Testis (tissue), 3 donors: ENCODE data around the gene DNM1L. TPM values are rescaled to one million over a fixed set of nuclear protein-coding genes. Genes with fewer than 3 reads are reported as not detected.

Experiments used
- DNase-seq: peaks from one replicate; pipeline ENCODE4 v3.0.0-alpha.2; 2019
- H3K27ac ChIP-seq, 2 donors: fragments of 200-600 bp; sonication (generic); one replicate each; pipeline ENCODE4 v1.5.1; 2019
- H3K27me3 ChIP-seq: fragments of 200-600 bp; sonication (generic); one replicate; pipeline ENCODE4 v1.5.1; 2019
- H3K36me3 ChIP-seq: fragments of 200-600 bp; sonication (generic); one replicate; pipeline ENCODE4 v1.5.1; 2017; ENCODE audit warnings: low read depth; ENCODE audit errors: missing control alignments
- H3K4me1 ChIP-seq: fragments of 200-600 bp; sonication (generic); one replicate; pipeline ENCODE4 v1.5.1; 2019
- H3K4me3 ChIP-seq, 2 donors: fragments of 200-600 bp; sonication (generic); one replicate each; pipeline ENCODE4 v1.5.1; 2017 to 2019
- H3K9me3 ChIP-seq: fragments of 200-600 bp; sonication (generic); one replicate; pipeline ENCODE4 v1.5.1; 2017
- POLR2A ChIP-seq: fragments of 450-650 bp; IDR thresholded peaks from one replicate; pipeline ENCODE4 v1.6.1; 2017; ENCODE audit warnings: antibody characterized with exemption, mild to moderate bottlenecking, moderate library complexity
- WGBS, 2 donors: methylation state at CpG; one replicate each; pipeline ENCODE4 v1.1.5; 2018; 5-methylcytosine and 5-hydroxymethylcytosine counted together
- intact Hi-C: fragments of 100-400 bp; cut with DNase I; formaldehyde crosslinking; loops from one replicate; pipeline ENCODE4 v1.15.1; 2023; ENCODE audit warnings: low total_unique reads
- polyA plus RNA-seq: library from polyadenylated mRNA; stranded (reverse); fragments of 350-450 nt; fragmentation: Illumina TruSeq; extraction: RNeasy Lipid Tissue Mini Kit (QIAGEN cat#74804); gene quantifications from one replicate; pipeline ENCODE4 v1.2.3, GENCODE V29; 2014; ENCODE audit warnings: low read depth, low replicate concordance; ENCODE audit not compliant: insufficient read depth
- total RNA-seq, 2 donors: library from RNA; depleted of rRNA; stranded (reverse); fragments of >200 nt; gene quantifications; one replicate each; pipeline ENCODE4 v1.2.3, GENCODE V29; 2016
- TF ChIP-seq, protein P1 (sequence below), 3 experiments: fragments of 450-650 bp in 2 of 3; fragments of 200-600 bp in 1 of 3; sonication (generic) in 1 of 3; IDR thresholded peaks; one replicate each; pipeline ENCODE4 v1.5.1; 2016 to 2019; ENCODE audit warnings: antibody characterized with exemption in 3 of 3, mild to moderate bottlenecking in 2 of 3, moderate library complexity in 1 of 3

The DNM1L gene
- total and polyA plus RNA-seq, 3 donors from 2014 or later = 64.9 to 92.4 (median 75.5) TPM

DNA sequence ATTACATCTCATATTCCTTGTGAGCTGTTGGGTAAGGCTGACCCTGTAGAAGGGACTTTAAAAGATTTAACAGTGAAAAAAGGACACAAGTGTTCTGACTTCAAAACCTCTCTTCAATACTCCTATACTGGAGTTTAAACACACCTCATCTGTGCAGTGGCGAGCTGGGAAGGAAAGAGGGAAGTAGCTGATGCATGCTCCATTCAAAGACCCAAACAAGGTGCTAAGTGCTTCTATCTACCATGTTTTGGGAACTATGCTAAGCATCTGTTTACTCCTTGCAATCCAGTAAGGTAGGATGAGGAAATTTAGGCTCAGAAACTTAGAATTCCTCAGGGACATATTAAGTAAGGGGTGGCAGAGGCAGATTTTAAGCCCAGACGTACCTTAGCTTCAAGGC lies 16.4 kb upstream of the DNM1L start:
- Histone ChIP-seq H3K9me3 (no peaks in the 10 kb centered on the region), H3K4me1 (no peaks in the 10 kb centered on the region), H3K4me3 (no peak overlapping the region), H3K27me3 (no peaks in the 10 kb centered on the region), H3K36me3 (no peaks in the 10 kb centered on the region), H3K27ac (no peak overlapping the region)
- TF ChIP-seq, protein P1, sequence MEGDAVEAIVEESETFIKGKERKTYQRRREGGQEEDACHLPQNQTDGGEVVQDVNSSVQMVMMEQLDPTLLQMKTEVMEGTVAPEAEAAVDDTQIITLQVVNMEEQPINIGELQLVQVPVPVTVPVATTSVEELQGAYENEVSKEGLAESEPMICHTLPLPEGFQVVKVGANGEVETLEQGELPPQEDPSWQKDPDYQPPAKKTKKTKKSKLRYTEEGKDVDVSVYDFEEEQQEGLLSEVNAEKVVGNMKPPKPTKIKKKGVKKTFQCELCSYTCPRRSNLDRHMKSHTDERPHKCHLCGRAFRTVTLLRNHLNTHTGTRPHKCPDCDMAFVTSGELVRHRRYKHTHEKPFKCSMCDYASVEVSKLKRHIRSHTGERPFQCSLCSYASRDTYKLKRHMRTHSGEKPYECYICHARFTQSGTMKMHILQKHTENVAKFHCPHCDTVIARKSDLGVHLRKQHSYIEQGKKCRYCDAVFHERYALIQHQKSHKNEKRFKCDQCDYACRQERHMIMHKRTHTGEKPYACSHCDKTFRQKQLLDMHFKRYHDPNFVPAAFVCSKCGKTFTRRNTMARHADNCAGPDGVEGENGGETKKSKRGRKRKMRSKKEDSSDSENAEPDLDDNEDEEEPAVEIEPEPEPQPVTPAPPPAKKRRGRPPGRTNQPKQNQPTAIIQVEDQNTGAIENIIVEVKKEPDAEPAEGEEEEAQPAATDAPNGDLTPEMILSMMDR (IDR thresholded peaks at IDR 0.05) = no peak
- no peak for TF ChIP-seq POLR2A
- no peak for DNase-seq
- 89 to 92% methylated on average over 2 of the region's 2 CpGs for WGBS, 2 donors
- intact Hi-C loops = loop anchor here (10.0 kb wide), 1 partner anchor 218 kb away; no protein-coding TSS in a partner anchor

- Histone ChIP-seq H3K4me1 (no peaks in the 10 kb centered on the region), H3K27ac (no peak overlapping the region), H3K4me3 (no peak overlapping the region), H3K36me3 (no peaks in the 10 kb centered on the region), H3K9me3 (no peaks in the 10 kb centered on the region), H3K27me3 (no peaks in the 10 kb centered on the region)
- DNase-seq = no peak
- TF ChIP-seq, protein P1 (IDR thresholded peaks at IDR 0.05) = no peak
- TF ChIP-seq POLR2A = no peak
- 66 to 77% methylated on average over 14 of the region's 14 CpGs for WGBS, 2 donors
- intact Hi-C loops = loop anchor here (10.0 kb wide), 1 partner anchor 221 kb away; no protein-coding TSS in a partner anchor
Observed at GRCh38 chr12:32666018-32666417, 13.1 kb upstream of the DNM1L start.

DNA sequence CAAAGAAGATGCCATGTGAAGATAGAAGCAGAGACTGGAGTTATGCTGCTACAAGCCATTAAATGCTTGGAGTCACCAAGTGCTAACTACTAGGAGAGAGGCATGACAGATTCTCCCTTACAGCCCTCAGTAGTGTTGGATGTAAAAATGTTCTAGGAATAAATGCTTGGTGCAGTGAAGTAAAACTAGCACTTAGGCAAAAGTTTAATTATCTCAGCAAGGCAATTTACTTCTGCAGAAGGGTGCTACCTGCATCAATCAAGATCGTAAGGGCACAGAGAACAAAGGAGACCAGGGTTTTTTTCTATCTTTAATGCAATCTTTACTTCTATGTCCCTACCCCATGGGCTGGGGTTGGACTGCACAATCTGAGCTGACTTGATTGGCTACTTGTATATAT lies 9.5 kb upstream of the DNM1L start:
- 85 to 94% methylated on average over 1 of the region's 1 CpG for WGBS, 2 donors
- Histone ChIP-seq H3K4me1 (no peaks in the 10 kb centered on the region), H3K36me3 (no peaks in the 10 kb centered on the region), H3K4me3 (no peak overlapping the region), H3K9me3 (no peaks in the 10 kb centered on the region), H3K27ac (no peak overlapping the region), H3K27me3 (no peaks in the 10 kb centered on the region)
- TF ChIP-seq, protein P1 (IDR thresholded peaks at IDR 0.05) = no peak
- no peak for TF ChIP-seq POLR2A
- intact Hi-C loops = loop anchor here (10.0 kb wide), 1 partner anchor 225 kb away; no protein-coding TSS in a partner anchor
- no peak for DNase-seq

DNA sequence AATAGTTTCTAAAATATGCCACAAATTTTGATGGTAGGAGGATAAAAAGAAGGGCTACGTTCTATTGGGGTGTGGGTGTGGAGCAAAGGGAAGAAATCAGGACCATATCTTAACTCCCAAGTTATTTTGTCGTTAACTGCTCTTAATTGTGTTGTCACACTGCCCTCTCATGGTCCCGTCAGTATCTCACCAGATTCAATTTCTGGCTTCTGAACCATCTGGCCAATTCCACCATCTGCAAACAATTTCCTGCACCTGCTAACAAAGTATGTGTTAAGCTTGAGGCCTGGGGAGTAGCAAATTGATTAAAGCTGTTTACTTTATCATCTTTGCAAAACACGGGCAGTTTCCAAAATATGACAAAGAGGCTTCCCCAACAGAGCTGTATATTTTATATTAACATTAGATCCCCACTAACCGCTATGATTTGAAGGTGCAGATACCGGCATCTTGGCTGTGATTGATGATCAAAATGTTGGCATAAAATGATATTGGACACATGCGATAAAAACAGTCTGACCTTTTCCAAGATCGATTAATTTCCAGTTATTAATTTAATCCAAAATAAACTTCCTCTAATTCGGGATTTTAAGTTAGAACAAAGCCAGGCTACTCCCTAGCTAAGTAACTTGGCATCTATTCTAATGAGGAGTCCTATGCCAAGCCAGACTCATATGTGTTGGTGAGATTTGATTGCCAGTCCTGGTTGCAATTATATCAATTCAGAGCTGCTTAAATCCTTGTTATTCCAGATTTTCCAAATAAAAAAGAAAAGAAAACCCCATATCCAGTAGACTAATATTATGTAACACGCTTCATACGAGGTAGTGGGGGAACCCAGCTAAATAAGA lies 6.9 kb upstream of the DNM1L start:
- no peaks in the 10 kb centered on the region for H3K9me3 ChIP-seq
- no peak overlapping the region for H3K27ac ChIP-seq
- DNase-seq = peak; percentile 58
- no peak overlapping the region for H3K4me3 ChIP-seq
- H3K4me1 ChIP-seq = no peaks in the 10 kb centered on the region
- TF ChIP-seq POLR2A = no peak
- TF ChIP-seq, protein P1 (IDR thresholded peaks at IDR 0.05) = peak in 2 of 3 experiments; percentile 25 to 32
- intact Hi-C loops = no loop called here
- no peaks in the 10 kb centered on the region for H3K27me3 ChIP-seq
- H3K36me3 ChIP-seq = no peaks in the 10 kb centered on the region
- WGBS, 2 donors = 43 to 50% methylated on average over 11 of the region's 11 CpGs

DNA sequence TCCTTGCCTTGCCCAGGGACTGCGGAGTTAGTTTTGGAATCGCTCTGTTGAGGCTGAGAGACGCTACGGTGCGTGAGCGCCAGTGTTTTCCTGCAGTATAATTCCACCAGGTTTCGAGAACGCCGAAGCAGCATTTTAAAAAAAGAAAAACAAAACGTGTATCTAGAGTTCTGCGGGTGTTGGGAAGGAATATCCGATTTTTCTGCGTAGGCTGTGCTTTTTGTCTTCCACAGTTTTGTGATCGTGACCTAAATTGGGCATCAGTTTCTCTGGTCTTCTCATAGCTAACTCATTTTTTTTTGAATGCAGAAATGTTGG lies 778 bp downstream of the DNM1L start:
- peak overlapping the region; percentile 94 to 97 for H3K4me3 ChIP-seq
- H3K27me3 ChIP-seq = no peaks in the 10 kb centered on the region
- TF ChIP-seq, protein P1 (IDR thresholded peaks at IDR 0.05) = no peak
- TF ChIP-seq POLR2A = no peak
- H3K36me3 ChIP-seq = no peaks in the 10 kb centered on the region
- H3K4me1 ChIP-seq = peaks cover 5% of the 10 kb centered on the region
- DNase-seq = no peak
- 0 to 1% methylated on average over 14 of the region's 14 CpGs for WGBS, 2 donors
- intact Hi-C loops = no loop called here
- H3K9me3 ChIP-seq = no peaks in the 10 kb centered on the region
- H3K27ac ChIP-seq = peak overlapping the region; percentile 91 to 96
